ENCODE measurements around the gene TKT. TPM values are rescaled to one million over a fixed set of nuclear protein-coding genes. Genes with fewer than 3 reads are reported as not detected.

The TKT gene
- total RNA-seq, 1 donor from 2014 or later: 57.2 TPM

GRCh38 chr3:53196575-53197407, 59.0 kb downstream of the TKT start:
- DNase-seq: peak; percentile 17

GRCh38 chr3:53195602-53196574, 59.9 kb downstream of the TKT start:
- peak; percentile 70 for DNase-seq

- no peak for DNase-seq
Observed at GRCh38 chr3:53195066-53195450, 60.8 kb downstream of the TKT start.

- peak; percentile 24 for DNase-seq
Observed at GRCh38 chr3:53194210-53195065, 61.4 kb downstream of the TKT start.

- peak; percentile 72 for DNase-seq
Observed at GRCh38 chr3:53193466-53194209, 62.2 kb downstream of the TKT start.

- no peak for DNase-seq
Observed at GRCh38 chr3:53192608-53193007, 63.2 kb downstream of the TKT start.

- no peak for DNase-seq
Observed at GRCh38 chr3:53191836-53192480, 63.9 kb downstream of the TKT start.

GRCh38 chr3:53190659-53191058, 65.2 kb downstream of the TKT start:
- DNase-seq: no peak

GRCh38 chr3:53189276-53189675, 66.5 kb downstream of the TKT start:
- no peak for DNase-seq

- no peak for DNase-seq
Observed at GRCh38 chr3:53188720-53189119, 67.1 kb downstream of the TKT start.

GRCh38 chr3:53188136-53188685, 67.6 kb downstream of the TKT start:
- DNase-seq: no peak

GRCh38 chr3:53187430-53187829, 68.4 kb downstream of the TKT start:
- no peak for DNase-seq

GRCh38 chr3:53186726-53187125, 69.1 kb downstream of the TKT start:
- no peak for DNase-seq

GRCh38 chr3:53185761-53186465, 69.9 kb downstream of the TKT start:
- no peak for DNase-seq

- DNase-seq: no peak
Observed at GRCh38 chr3:53184701-53185100, 71.1 kb downstream of the TKT start.

GRCh38 chr3:53183514-53183913, 72.3 kb downstream of the TKT start:
- DNase-seq: no peak

- DNase-seq: no peak
Observed at GRCh38 chr3:53182764-53183355, 73.0 kb downstream of the TKT start.

GRCh38 chr3:53181528-53181927, 74.3 kb downstream of the TKT start:
- no peak for DNase-seq

- DNase-seq: no peak
Observed at GRCh38 chr3:53181024-53181371, 74.8 kb downstream of the TKT start.

Data from tongue (tissue), 2 donors.